GM19467 (cell line): ENCODE data around the gene OPN1MW3.
"Not testable (repeated sequence)": the region's sequence is repeated elsewhere in the genome, so short reads cannot be mapped to it uniquely, and the experiment has no call there.

Experiments used
- ATAC-seq: cut with Tn5 transposase; IDR thresholded peaks from one replicate; pipeline ENCODE4 v1.9.1; 2021; ENCODE audit warnings: mild to moderate bottlenecking, moderate library complexity; ENCODE audit not compliant: unreplicated experiment

The OPN1MW3 gene

GRCh38 chrX:154257282-154257681 lies at the start of gene OPN1MW3:
TSS of gene OPN1MW3 (plus strand) at chrX:154257582. CDS start at chrX:154257620, 38 bp downstream.
- not testable (repeated sequence) for ATAC-seq

GRCh38 chrX:154209670-154210418 lies 47.5 kb upstream of the OPN1MW3 start:
- ATAC-seq: peak; percentile 66

GRCh38 chrX:154211057-154211456 lies 46.3 kb upstream of the OPN1MW3 start:
- not testable (repeated sequence) for ATAC-seq

- ATAC-seq: not testable (repeated sequence)
Measured at GRCh38 chrX:154211499-154211898, 45.9 kb upstream of the OPN1MW3 start.

- not testable (repeated sequence) for ATAC-seq
Measured at GRCh38 chrX:154219456-154219855, 37.9 kb upstream of the OPN1MW3 start, which contains the start of gene OPN1MW2. TSS of gene OPN1MW2 (plus strand) at chrX:154219756. CDS start at chrX:154219816, 60 bp downstream.

GRCh38 chrX:154225292-154225691 lies 32.1 kb upstream of the OPN1MW3 start:
- not testable (repeated sequence) for ATAC-seq

GRCh38 chrX:154226706-154227105 lies 30.7 kb upstream of the OPN1MW3 start:
- not testable (repeated sequence) for ATAC-seq

- not testable (repeated sequence) for ATAC-seq
Measured at GRCh38 chrX:154231443-154231842, 25.9 kb upstream of the OPN1MW3 start.

- not testable (repeated sequence) for ATAC-seq
Measured at GRCh38 chrX:154233620-154234019, 23.8 kb upstream of the OPN1MW3 start.

- ATAC-seq: not testable (repeated sequence)
Measured at GRCh38 chrX:154238939-154239559, 18.3 kb upstream of the OPN1MW3 start.

- not testable (repeated sequence) for ATAC-seq
Measured at GRCh38 chrX:154239982-154240503, 17.3 kb upstream of the OPN1MW3 start.

GRCh38 chrX:154247377-154248045 lies 9.9 kb upstream of the OPN1MW3 start:
- peak; percentile 84 for ATAC-seq

- not testable (repeated sequence) for ATAC-seq
Measured at GRCh38 chrX:154248076-154248475, 9.3 kb upstream of the OPN1MW3 start.

GRCh38 chrX:154258711-154259110 lies 1.3 kb downstream of the OPN1MW3 start:
- not testable (repeated sequence) for ATAC-seq

GRCh38 chrX:154263072-154263471 lies 5.7 kb downstream of the OPN1MW3 start:
- not testable (repeated sequence) for ATAC-seq

GRCh38 chrX:154269245-154269644 lies 11.9 kb downstream of the OPN1MW3 start:
- not testable (repeated sequence) for ATAC-seq

- ATAC-seq: not testable (repeated sequence)
Measured at GRCh38 chrX:154284489-154285338, 27.3 kb downstream of the OPN1MW3 start.

GRCh38 chrX:154286406-154286805 lies 29.0 kb downstream of the OPN1MW3 start:
- not testable (repeated sequence) for ATAC-seq

- no peak for ATAC-seq
Measured at GRCh38 chrX:154294791-154295574, 37.6 kb downstream of the OPN1MW3 start, which contains the start of gene TEX28. TSS of gene TEX28 (minus strand) at chrX:154295124. CDS start at chrX:154292117, 3,007 bp downstream.
